OCI-LY3 (cell line): ENCODE results near the gene GRIK1.

Source experiments
- H2AFZ ChIP-seq: fragments of 200-600, 300-600 bp; shearing (Covaris generic); 2 replicates; pipeline ENCODE4 v1.6.0; 2014; ENCODE audit warnings: antibody characterized with exemption, low read depth, low read length
- H3K27ac ChIP-seq: fragments of 200-600, 300-600 bp; sonication (generic); 2 replicates; pipeline ENCODE4 v1.5.1; 2014; ENCODE audit warnings: mild to moderate bottlenecking, low read length, moderate library complexity, mixed read lengths
- H3K27me3 ChIP-seq: fragments of 200-600, 300-600 bp; sonication (generic); 2 replicates; pipeline ENCODE4 v1.6.1; 2014; ENCODE audit warnings: low read depth, low read length, mixed read lengths
- H3K36me3 ChIP-seq: fragments of 200-600, 300-600 bp; sonication (generic); replicated peaks from 2 replicates; pipeline ENCODE3; 2014; ENCODE audit warnings: low read depth, low read length, mixed read lengths
- H3K4me1 ChIP-seq: fragments of 300-600, 200-600 bp; sonication (generic); 2 replicates; pipeline ENCODE4 v1.6.1; 2014; ENCODE audit warnings: low read length, mixed read lengths
- H3K4me2 ChIP-seq: fragments of 200-600, 300-600 bp; sonication (generic); 2 replicates; pipeline ENCODE4 v1.6.1; 2014; ENCODE audit warnings: low read length, mixed read lengths
- H3K4me3 ChIP-seq: fragments of 300-600, 200-600 bp; sonication (generic); 2 replicates; pipeline ENCODE4 v1.5.1; 2014; ENCODE audit warnings: antibody characterized with exemption, mild to moderate bottlenecking, low read length, moderate library complexity
- H3K79me2 ChIP-seq: fragments of 300-600, 200-600 bp; shearing (Covaris generic); 2 replicates; pipeline ENCODE4 v1.6.1; 2014; ENCODE audit warnings: mild to moderate bottlenecking, low read length, mixed read lengths
- H3K9ac ChIP-seq: fragments of 300-600, 200-600 bp; shearing (Covaris generic); 2 replicates; pipeline ENCODE4 v1.6.0; 2014; ENCODE audit warnings: mild to moderate bottlenecking, low read length, moderate library complexity
- H3K9me3 ChIP-seq: fragments of 200-600, 300-600 bp; shearing (Covaris generic); 2 replicates; pipeline ENCODE4 v1.6.1; 2014; ENCODE audit warnings: low read length, mixed read lengths; ENCODE audit not compliant: insufficient read depth
- H4K20me1 ChIP-seq: fragments of 200-600, 300-600 bp; sonication (generic); 2 replicates; pipeline ENCODE4 v1.6.1; 2016; ENCODE audit warnings: low read length, mixed read lengths; ENCODE audit not compliant: insufficient read depth
- EZH2phosphoT487 ChIP-seq: fragments of 200-600 bp; shearing (Covaris generic); IDR thresholded peaks from 2 replicates; pipeline ENCODE4 v1.6.1; 2018; ENCODE audit warnings: antibody characterized with exemption, mixed run types, low read depth
- TF ChIP-seq, protein P1 (sequence below): fragments of 200-600, 300-600 bp; sonication (generic); IDR thresholded peaks from 2 replicates; pipeline ENCODE4 v1.5.1; 2014; ENCODE audit warnings: antibody characterized with exemption, low read length, low read depth

The GRIK1 gene

DNA sequence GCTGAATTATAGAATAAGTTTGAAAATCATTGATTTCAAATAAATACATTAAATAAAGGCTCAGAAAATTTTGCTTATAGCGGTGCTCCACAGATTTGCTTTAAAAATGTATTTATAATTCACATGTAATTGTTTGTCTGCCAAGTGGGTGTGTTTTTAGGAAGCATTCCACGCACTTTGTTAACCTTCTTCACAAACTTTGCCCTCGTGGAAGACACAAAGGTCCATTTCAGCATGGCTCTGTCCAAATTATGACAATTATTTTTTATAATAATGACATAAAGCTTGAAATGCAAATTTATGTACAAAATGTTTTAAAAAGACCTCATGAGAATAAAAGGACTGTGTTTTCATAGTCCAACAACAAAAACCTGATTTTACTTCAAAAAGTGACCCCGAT lies 146.1 kb downstream of the GRIK1 start:
- Histone ChIP-seq H3K9ac (no peak overlapping the region), H3K4me3 (no peak overlapping the region), H3K27ac (no peak overlapping the region), H4K20me1 (no peaks in the 10 kb centered on the region), H3K79me2 (no peaks in the 10 kb centered on the region), H3K27me3 (no peaks in the 10 kb centered on the region), H3K4me2 (no peak overlapping the region), H3K9me3 (no peaks in the 10 kb centered on the region), H3K4me1 (no peaks in the 10 kb centered on the region), H2AFZ (no peak overlapping the region), H3K36me3 (no peaks in the 10 kb centered on the region)
- TF ChIP-seq EZH2phosphoT487, result no peak
- TF ChIP-seq, protein P1, sequence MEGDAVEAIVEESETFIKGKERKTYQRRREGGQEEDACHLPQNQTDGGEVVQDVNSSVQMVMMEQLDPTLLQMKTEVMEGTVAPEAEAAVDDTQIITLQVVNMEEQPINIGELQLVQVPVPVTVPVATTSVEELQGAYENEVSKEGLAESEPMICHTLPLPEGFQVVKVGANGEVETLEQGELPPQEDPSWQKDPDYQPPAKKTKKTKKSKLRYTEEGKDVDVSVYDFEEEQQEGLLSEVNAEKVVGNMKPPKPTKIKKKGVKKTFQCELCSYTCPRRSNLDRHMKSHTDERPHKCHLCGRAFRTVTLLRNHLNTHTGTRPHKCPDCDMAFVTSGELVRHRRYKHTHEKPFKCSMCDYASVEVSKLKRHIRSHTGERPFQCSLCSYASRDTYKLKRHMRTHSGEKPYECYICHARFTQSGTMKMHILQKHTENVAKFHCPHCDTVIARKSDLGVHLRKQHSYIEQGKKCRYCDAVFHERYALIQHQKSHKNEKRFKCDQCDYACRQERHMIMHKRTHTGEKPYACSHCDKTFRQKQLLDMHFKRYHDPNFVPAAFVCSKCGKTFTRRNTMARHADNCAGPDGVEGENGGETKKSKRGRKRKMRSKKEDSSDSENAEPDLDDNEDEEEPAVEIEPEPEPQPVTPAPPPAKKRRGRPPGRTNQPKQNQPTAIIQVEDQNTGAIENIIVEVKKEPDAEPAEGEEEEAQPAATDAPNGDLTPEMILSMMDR, result no peak

DNA sequence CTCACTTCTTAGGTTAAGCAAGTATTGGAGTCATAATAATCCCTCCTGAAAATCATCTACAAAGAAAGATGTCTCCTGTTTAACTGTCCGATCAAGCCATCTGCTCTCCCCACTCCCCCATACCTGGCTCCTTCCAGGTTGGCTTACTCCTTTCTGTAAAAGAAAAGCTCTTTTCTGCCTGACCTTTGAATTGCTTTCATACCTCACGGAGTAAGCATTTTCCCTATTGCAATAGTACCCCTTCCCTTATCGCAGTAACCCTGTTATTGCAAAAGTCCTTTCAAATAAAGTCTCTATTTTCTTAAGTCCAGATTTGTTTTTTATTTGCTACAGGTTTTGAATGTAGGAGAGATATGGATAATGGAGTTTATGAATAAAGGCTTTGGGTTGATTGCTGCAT lies 150.4 kb downstream of the GRIK1 start:
- Histone ChIP-seq H3K4me2 (no peak overlapping the region), H3K27ac (no peak overlapping the region), H3K27me3 (no peaks in the 10 kb centered on the region), H3K9ac (no peak overlapping the region), H3K36me3 (no peaks in the 10 kb centered on the region), H2AFZ (no peak overlapping the region), H3K4me1 (no peaks in the 10 kb centered on the region), H3K79me2 (no peaks in the 10 kb centered on the region), H4K20me1 (no peaks in the 10 kb centered on the region), H3K9me3 (no peaks in the 10 kb centered on the region), H3K4me3 (no peak overlapping the region)
- TF ChIP-seq, protein P1, result no peak
- no peak for TF ChIP-seq EZH2phosphoT487

DNA sequence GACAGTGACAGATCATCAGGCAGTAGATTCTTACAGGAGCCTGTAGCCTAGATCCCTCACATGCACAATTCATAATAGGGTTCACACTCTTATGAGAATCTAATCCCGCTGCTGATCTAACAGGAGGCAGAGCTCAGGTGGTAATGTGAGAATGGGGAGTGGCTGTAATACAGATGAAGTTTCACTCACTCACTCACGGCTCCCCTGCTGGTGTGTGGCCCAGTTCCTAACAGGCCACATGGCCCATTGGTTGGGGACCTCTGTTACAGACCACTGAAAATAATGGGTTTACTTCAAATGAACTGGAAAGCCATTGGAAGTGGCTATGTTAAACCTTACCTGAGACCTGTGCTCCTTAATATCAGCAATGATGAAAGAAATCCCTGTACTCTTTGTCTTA lies 151.0 kb downstream of the GRIK1 start:
- no peak overlapping the region for H3K9ac ChIP-seq
- H3K4me3 ChIP-seq, result no peak overlapping the region

DNA sequence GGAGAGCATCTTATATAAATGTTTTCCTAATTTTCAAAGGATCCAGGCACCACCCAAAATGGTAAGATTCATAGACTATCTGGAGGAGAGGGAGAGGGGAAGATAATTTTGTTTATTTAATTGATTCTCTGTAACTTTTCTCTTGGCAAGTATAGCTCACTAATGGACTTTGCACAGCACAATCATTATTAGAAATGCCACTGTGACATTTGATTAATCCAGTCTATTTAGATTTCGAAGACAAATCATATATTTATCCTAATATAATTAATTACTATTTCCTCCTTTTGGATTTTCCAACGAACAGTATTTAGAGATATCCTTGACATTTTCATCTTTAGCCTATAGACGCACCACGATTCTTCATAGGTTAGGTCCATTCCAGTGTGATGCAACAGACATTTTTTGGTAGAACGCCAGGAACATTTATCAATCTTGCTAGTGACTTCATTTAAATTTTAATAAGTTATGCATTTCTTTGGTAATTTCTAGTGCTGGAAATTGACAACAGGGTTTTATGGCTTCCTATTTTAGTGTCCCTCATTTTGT lies 152.4 kb downstream of the GRIK1 start:
- no peaks in the 10 kb centered on the region for H4K20me1 ChIP-seq
- no peaks in the 10 kb centered on the region for H3K27me3 ChIP-seq
- TF ChIP-seq, protein P1, result no peak
- TF ChIP-seq EZH2phosphoT487, result no peak
- H3K4me3 ChIP-seq, result no peak overlapping the region
- H3K4me2 ChIP-seq, result no peak overlapping the region
- H3K9ac ChIP-seq, result no peak overlapping the region
- H3K27ac ChIP-seq, result no peak overlapping the region
- H3K36me3 ChIP-seq, result no peaks in the 10 kb centered on the region
- no peaks in the 10 kb centered on the region for H3K79me2 ChIP-seq
- H3K9me3 ChIP-seq, result no peaks in the 10 kb centered on the region
- no peaks in the 10 kb centered on the region for H3K4me1 ChIP-seq
- no peak overlapping the region for H2AFZ ChIP-seq

More for the DNA sequence above, 151.0 kb downstream of the GRIK1 start:
- Histone ChIP-seq H3K36me3 (no peaks in the 10 kb centered on the region), H4K20me1 (no peaks in the 10 kb centered on the region), H2AFZ (no peak overlapping the region), H3K9me3 (no peaks in the 10 kb centered on the region), H3K27me3 (no peaks in the 10 kb centered on the region), H3K4me1 (no peaks in the 10 kb centered on the region), H3K4me2 (no peak overlapping the region), H3K27ac (no peak overlapping the region), H3K79me2 (no peaks in the 10 kb centered on the region)
- TF ChIP-seq, protein P1, result no peak
- TF ChIP-seq EZH2phosphoT487, result no peak
